OCI-LY3 (cell line): ENCODE results near the gene THOC6.

Experiments
- H2AFZ ChIP-seq: fragments of 200-600, 300-600 bp; shearing (Covaris generic); 2 replicates; pipeline ENCODE4 v1.6.0; 2014; ENCODE audit warnings: antibody characterized with exemption, low read depth, low read length
- H3K27ac ChIP-seq: fragments of 200-600, 300-600 bp; sonication (generic); 2 replicates; pipeline ENCODE4 v1.5.1; 2014; ENCODE audit warnings: mild to moderate bottlenecking, low read length, moderate library complexity, mixed read lengths
- H3K27me3 ChIP-seq: fragments of 200-600, 300-600 bp; sonication (generic); 2 replicates; pipeline ENCODE4 v1.6.1; 2014; ENCODE audit warnings: low read depth, low read length, mixed read lengths
- H3K36me3 ChIP-seq: fragments of 200-600, 300-600 bp; sonication (generic); replicated peaks from 2 replicates; pipeline ENCODE3; 2014; ENCODE audit warnings: low read depth, low read length, mixed read lengths
- H3K4me1 ChIP-seq: fragments of 300-600, 200-600 bp; sonication (generic); 2 replicates; pipeline ENCODE4 v1.6.1; 2014; ENCODE audit warnings: low read length, mixed read lengths
- H3K4me2 ChIP-seq: fragments of 200-600, 300-600 bp; sonication (generic); 2 replicates; pipeline ENCODE4 v1.6.1; 2014; ENCODE audit warnings: low read length, mixed read lengths
- H3K4me3 ChIP-seq: fragments of 300-600, 200-600 bp; sonication (generic); 2 replicates; pipeline ENCODE4 v1.5.1; 2014; ENCODE audit warnings: antibody characterized with exemption, mild to moderate bottlenecking, low read length, moderate library complexity
- H3K79me2 ChIP-seq: fragments of 300-600, 200-600 bp; shearing (Covaris generic); 2 replicates; pipeline ENCODE4 v1.6.1; 2014; ENCODE audit warnings: mild to moderate bottlenecking, low read length, mixed read lengths
- H3K9ac ChIP-seq: fragments of 300-600, 200-600 bp; shearing (Covaris generic); 2 replicates; pipeline ENCODE4 v1.6.0; 2014; ENCODE audit warnings: mild to moderate bottlenecking, low read length, moderate library complexity
- H3K9me3 ChIP-seq: fragments of 200-600, 300-600 bp; shearing (Covaris generic); 2 replicates; pipeline ENCODE4 v1.6.1; 2014; ENCODE audit warnings: low read length, mixed read lengths; ENCODE audit not compliant: insufficient read depth
- H4K20me1 ChIP-seq: fragments of 200-600, 300-600 bp; sonication (generic); 2 replicates; pipeline ENCODE4 v1.6.1; 2016; ENCODE audit warnings: low read length, mixed read lengths; ENCODE audit not compliant: insufficient read depth
- CTCF ChIP-seq: fragments of 200-600, 300-600 bp; sonication (generic); IDR thresholded peaks from 2 replicates; pipeline ENCODE4 v1.5.1; 2014; ENCODE audit warnings: antibody characterized with exemption, low read length, low read depth
- EZH2phosphoT487 ChIP-seq: fragments of 200-600 bp; shearing (Covaris generic); IDR thresholded peaks from 2 replicates; pipeline ENCODE4 v1.6.1; 2018; ENCODE audit warnings: antibody characterized with exemption, mixed run types, low read depth

Gene THOC6

GRCh38 chr16:3020604-3021448, 3.0 kb upstream of the THOC6 start:
- Histone ChIP-seq H3K9ac (peak overlapping the region; percentile 49), H3K36me3 (no peaks in the 10 kb centered on the region), H3K4me2 (peak overlapping the region; percentile 96), H2AFZ (0 out of 2 replicates have a peak overlapping the region, but pooled peaks have one; percentile 39), H3K27ac (no peak overlapping the region), H3K4me1 (peaks cover 32% of the 10 kb centered on the region), H4K20me1 (no peaks in the 10 kb centered on the region), H3K27me3 (no peaks in the 10 kb centered on the region), H3K9me3 (no peaks in the 10 kb centered on the region), H3K79me2 (no peaks in the 10 kb centered on the region), H3K4me3 (peak overlapping the region; percentile 90)
- no peak for TF ChIP-seq EZH2phosphoT487
- no peak for TF ChIP-seq CTCF

GRCh38 chr16:3021449-3022207, 2.2 kb upstream of the THOC6 start:
- Histone ChIP-seq H3K4me1 (peaks cover 32% of the 10 kb centered on the region), H3K9ac (no peak overlapping the region), H3K4me2 (peak overlapping the region; percentile 96; the same call in 1 of the 2 replicates), H3K36me3 (peaks cover 3% of the 10 kb centered on the region), H3K27me3 (no peaks in the 10 kb centered on the region), H3K9me3 (no peaks in the 10 kb centered on the region), H3K4me3 (no peak overlapping the region), H3K27ac (no peak overlapping the region), H3K79me2 (no peaks in the 10 kb centered on the region), H2AFZ (no peak overlapping the region), H4K20me1 (no peaks in the 10 kb centered on the region)
- peak; percentile 18 for TF ChIP-seq CTCF
- no peak for TF ChIP-seq EZH2phosphoT487

- Histone ChIP-seq H3K27ac (no peak overlapping the region), H2AFZ (no peak overlapping the region), H3K27me3 (no peaks in the 10 kb centered on the region), H3K36me3 (peaks cover 8% of the 10 kb centered on the region), H3K4me3 (no peak overlapping the region), H4K20me1 (no peaks in the 10 kb centered on the region), H3K4me2 (no peak overlapping the region), H3K4me1 (peaks cover 32% of the 10 kb centered on the region), H3K9me3 (no peaks in the 10 kb centered on the region), H3K9ac (no peak overlapping the region), H3K79me2 (no peaks in the 10 kb centered on the region)
- no peak for TF ChIP-seq EZH2phosphoT487
- TF ChIP-seq CTCF = no peak
These were observed 1.6 kb upstream of the THOC6 start for GRCh38 chr16:3022208-3022683.
